Rectal smooth muscle tissue (tissue), 1 donor: ENCODE measurements around the gene PRKCZ.

Experiments used
- H3K27ac ChIP-seq: one replicate; pipeline ENCODE4 v1.7.0; 2013; ENCODE audit warnings: low read depth, low read length, inconsistent platforms
- H3K27me3 ChIP-seq: one replicate; pipeline ENCODE4 v1.7.0; 2013; ENCODE audit warnings: low read length; ENCODE audit not compliant: control insufficient read depth, insufficient read depth
- H3K36me3 ChIP-seq: one replicate; pipeline ENCODE4 v1.7.0; 2013; ENCODE audit warnings: low read length; ENCODE audit not compliant: control insufficient read depth, insufficient read depth
- H3K4me1 ChIP-seq: one replicate; pipeline ENCODE4 v1.7.0; 2013; ENCODE audit warnings: low read length; ENCODE audit not compliant: control insufficient read depth, insufficient read depth
- H3K4me3 ChIP-seq: one replicate; pipeline ENCODE4 v1.7.0; 2013; ENCODE audit warnings: low read length
- H3K9ac ChIP-seq: one replicate; pipeline ENCODE4 v1.7.0; 2013; ENCODE audit warnings: low read length

The PRKCZ gene

DNA sequence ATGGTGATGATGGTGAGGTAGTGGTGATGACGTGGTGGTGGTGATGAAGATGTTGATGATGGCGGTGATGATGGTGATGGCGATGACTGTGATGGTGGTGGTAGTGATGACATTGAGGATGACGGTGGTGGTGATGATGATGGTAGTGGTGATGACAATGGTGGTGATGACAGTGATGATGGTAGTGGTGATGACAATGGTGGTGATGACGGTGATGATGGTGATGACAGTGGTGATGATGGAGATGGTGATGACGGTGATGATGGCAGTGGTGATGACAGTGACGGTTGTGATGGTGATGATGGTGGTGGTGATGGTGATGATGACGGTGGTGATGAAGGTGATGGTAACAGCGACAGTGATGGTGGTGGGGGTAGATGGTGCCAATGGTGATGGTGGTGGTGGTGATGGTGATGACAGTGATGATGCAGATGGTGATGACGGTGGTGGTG, 105.0 kb downstream of the PRKCZ start:
- H3K27ac ChIP-seq, result no peak overlapping the region
- H3K36me3 ChIP-seq, result no peaks in the 10 kb centered on the region
- no peak overlapping the region for H3K9ac ChIP-seq
- no peaks in the 10 kb centered on the region for H3K27me3 ChIP-seq
- H3K4me3 ChIP-seq, result no peak overlapping the region
- no peaks in the 10 kb centered on the region for H3K4me1 ChIP-seq

DNA sequence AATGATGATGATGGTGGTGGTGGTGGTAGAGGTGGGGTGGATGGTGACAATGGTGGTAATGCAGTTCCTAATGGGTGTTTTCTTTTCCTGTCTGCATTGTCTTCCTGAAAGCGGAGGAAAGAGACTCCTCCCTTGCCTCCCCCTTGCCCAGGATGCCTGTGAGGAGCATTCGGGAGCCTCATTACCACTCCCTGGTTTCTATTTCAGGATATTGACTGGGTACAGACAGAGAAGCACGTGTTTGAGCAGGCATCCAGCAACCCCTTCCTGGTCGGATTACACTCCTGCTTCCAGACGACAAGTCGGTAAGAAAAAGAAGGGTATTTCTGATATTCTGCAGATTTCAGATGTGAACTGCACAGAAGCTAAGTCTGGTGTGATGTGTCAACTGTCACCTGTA, 105.6 kb downstream of the PRKCZ start:
- H3K4me3 ChIP-seq, result no peak overlapping the region
- H3K27me3 ChIP-seq, result no peaks in the 10 kb centered on the region
- no peak overlapping the region for H3K27ac ChIP-seq
- H3K9ac ChIP-seq, result no peak overlapping the region
- H3K4me1 ChIP-seq, result no peaks in the 10 kb centered on the region
- H3K36me3 ChIP-seq, result no peaks in the 10 kb centered on the region

DNA sequence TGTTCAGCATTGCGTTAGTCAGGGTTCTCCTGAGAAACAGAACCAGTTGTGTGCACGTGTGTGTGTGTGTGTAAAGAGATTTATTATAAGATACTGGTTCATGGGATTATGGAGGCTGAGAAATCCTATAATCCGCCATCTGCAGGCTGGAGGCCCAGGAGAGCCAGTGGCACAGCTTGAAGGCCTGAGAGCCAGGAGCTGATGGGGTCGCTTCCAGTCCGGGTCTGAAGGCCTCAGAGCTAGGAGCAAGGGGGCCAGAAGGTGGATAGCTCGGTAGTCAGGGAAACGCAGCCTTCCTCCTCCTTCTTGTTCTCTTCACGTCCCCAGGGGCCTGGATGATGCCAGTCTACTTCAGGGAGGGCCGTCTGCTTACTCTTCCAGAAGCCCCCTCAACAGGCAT, 106.7 kb downstream of the PRKCZ start:
- Histone ChIP-seq H3K36me3 (no peaks in the 10 kb centered on the region), H3K27me3 (no peaks in the 10 kb centered on the region), H3K4me1 (no peaks in the 10 kb centered on the region), H3K4me3 (no peak overlapping the region), H3K9ac (no peak overlapping the region), H3K27ac (no peak overlapping the region)

DNA sequence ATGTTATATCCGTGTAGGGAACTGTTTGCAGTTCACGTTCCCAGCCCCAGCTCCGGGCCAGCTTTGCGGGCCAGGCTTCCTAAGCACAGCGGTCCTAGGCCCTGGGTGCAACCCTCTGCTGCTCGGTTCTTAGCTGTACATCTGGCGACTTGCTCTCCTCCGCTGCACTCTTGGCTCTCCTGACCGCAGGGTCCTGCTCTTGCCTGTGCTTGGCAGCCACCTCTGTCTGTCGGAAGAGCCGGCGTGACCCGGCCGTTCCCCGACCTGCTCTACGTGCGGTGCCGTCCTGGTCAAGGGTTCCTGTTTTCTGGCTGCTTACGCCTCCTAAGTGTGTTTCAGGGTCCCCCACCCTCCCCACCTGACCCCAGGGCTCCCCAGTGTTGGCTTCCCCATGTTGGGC, 107.6 kb downstream of the PRKCZ start:
- H3K27ac ChIP-seq, result no peak overlapping the region
- no peaks in the 10 kb centered on the region for H3K27me3 ChIP-seq
- no peaks in the 10 kb centered on the region for H3K4me1 ChIP-seq
- no peak overlapping the region for H3K4me3 ChIP-seq
- H3K9ac ChIP-seq, result no peak overlapping the region
- H3K36me3 ChIP-seq, result no peaks in the 10 kb centered on the region

DNA sequence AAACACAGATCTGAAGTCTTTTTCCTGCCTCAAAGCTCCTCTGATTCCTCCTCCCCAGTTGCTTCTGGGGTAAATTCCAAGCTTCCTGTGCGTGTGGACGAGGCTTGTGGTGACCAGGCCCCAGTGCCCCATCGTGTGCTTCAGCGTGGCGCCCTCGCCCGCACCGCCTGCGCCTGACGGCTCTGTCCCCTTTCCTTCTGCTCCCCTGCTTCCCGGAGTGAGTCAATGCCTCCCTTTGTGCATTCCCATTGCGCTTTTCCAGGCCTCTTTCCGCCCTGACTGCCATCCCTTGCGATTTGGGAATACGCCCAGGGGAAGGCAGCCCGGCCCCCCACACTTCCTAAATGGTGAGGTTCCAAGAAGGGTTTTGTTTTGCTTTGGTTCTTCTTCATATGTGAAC, 108.1 kb downstream of the PRKCZ start:
- Histone ChIP-seq H3K36me3 (no peaks in the 10 kb centered on the region), H3K27ac (no peak overlapping the region), H3K27me3 (no peaks in the 10 kb centered on the region), H3K9ac (no peak overlapping the region), H3K4me3 (no peak overlapping the region), H3K4me1 (no peaks in the 10 kb centered on the region)

DNA sequence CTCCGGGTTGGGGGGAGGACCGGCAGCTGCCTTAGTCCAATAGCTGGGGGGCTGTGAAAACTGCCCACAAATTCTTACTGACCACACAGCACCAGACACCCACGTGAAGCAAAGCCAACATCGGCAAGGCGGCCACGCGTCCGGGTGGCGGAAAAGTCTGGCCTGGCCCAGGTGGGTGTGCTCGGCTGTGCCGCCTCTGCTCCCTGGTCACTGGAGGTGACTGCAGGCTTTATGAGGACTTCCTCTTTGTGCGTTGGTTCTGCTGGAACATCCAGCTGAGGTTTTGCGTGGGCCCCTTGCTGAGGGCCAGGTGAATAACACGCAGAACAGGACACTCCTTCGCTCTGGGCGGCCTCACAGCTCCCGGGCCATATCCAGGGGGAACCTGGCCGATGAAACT, 108.9 kb downstream of the PRKCZ start:
- Histone ChIP-seq H3K9ac (no peak overlapping the region), H3K4me3 (no peak overlapping the region), H3K36me3 (no peaks in the 10 kb centered on the region), H3K27ac (no peak overlapping the region), H3K4me1 (no peaks in the 10 kb centered on the region), H3K27me3 (no peaks in the 10 kb centered on the region)

DNA sequence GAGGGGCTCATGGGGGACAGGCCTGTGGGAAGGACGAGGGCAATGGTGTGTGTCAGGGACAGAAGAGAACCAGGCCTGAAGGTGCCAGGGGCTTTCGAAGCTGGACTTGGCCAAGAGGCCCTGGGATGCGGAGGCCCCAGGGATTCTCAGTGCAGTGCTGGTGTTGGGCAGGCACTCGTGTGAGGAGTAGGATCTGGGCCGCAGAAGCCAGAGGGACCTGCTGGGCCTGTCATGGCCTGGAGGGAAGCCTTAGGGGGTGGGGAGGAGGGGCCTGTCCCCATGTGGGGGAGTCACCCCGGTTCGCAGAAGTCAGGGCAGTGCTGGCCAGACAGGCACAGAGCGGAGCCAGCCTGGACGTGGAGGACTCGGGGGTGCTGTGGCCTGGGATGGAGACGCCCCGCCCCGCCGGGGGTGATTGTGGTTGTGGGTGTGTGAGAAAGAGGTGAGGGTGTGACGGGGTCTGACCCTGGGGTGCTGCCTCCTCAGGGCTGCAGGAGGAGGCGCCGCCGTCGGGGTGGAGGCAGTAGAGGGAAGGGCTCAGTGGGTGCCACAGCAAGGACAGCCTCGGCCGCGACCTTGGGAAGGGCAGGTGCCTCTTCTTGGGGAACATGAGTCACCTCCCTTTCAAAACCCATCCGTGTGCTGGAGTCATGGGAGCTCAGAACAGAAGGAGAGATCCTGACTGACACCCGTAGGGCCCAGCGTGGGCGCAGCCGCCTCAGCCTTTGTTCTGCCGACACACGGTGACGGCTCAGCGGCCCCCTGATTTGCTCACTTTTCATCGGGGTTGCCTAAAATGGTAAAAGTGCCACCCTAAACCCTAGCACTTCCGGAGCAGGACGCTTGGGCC, 110.5 kb downstream of the PRKCZ start:
- no peaks in the 10 kb centered on the region for H3K27me3 ChIP-seq
- H3K27ac ChIP-seq, result no peak overlapping the region
- H3K36me3 ChIP-seq, result no peaks in the 10 kb centered on the region

DNA sequence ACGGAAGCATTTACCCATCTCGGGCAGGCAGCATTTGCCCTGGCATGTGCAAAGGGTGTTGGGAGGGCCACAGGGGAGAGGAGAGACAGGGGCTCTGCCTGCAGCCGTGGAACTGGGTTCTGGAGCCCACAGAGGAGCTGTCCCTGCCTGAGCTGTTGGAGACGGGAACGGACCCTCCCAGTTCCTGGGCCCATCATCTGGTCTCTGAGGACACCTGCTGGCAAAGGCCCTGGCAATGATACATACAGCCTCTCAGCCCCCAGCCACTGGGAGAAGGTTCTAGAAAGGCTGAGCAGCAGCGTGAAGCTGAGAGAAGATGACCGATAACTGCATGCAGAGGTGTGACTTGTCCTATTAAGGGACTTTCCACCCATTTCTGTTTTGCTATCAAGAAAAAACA, 113.0 kb downstream of the PRKCZ start:
- H3K27ac ChIP-seq, result no peak overlapping the region
- no peaks in the 10 kb centered on the region for H3K4me1 ChIP-seq
- no peak overlapping the region for H3K4me3 ChIP-seq
- no peak overlapping the region for H3K9ac ChIP-seq
- H3K36me3 ChIP-seq, result no peaks in the 10 kb centered on the region
- no peaks in the 10 kb centered on the region for H3K27me3 ChIP-seq

More for the DNA sequence above, 110.5 kb downstream of the PRKCZ start:
- Histone ChIP-seq H3K9ac (no peak overlapping the region), H3K4me1 (no peaks in the 10 kb centered on the region), H3K4me3 (no peak overlapping the region)

DNA sequence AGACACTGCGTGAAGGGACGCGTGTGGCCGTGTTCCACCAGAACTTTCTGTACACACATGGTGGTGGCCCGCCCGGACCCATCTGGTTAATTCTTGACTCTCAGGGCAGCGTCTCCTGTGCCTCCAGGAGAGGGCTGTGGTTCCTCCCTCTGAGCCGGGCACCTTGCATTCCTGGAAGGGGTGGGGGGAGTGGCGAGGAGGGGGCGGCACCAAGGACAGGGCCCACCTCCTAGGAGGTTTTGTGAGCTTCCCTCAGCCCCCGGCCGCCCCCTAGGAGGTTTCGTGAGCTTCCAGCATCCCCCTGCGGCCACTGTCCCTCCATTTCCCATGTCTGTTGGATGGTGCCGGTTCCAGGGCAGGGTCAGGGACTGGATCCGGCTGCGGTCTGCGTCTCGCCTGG, 115.4 kb downstream of the PRKCZ start:
- H3K4me1 ChIP-seq, result no peaks in the 10 kb centered on the region
- no peak overlapping the region for H3K27ac ChIP-seq
- H3K9ac ChIP-seq, result no peak overlapping the region
- H3K4me3 ChIP-seq, result no peak overlapping the region
- no peaks in the 10 kb centered on the region for H3K36me3 ChIP-seq
- no peaks in the 10 kb centered on the region for H3K27me3 ChIP-seq

DNA sequence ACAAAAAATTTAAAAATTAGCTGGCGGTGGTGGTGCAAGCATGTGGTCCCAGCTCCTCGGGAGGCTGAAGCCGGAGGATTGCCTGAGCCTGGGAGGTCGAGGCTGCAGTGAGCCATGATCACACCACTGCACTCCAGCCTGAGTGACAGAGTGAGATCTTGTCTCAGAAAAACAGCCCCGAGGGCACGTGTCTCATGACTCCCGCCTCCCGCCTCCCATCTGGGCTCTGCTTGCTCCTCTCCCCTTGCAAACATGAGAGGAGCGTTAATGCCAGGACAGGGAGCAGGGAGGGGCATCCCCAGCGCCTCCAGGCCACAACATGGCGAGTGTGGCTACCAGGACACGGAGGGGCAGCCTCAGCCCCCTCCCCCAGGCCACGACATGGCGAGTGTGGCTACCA, 116.0 kb downstream of the PRKCZ start:
- Histone ChIP-seq H3K9ac (no peak overlapping the region), H3K27ac (no peak overlapping the region), H3K4me3 (no peak overlapping the region), H3K27me3 (no peaks in the 10 kb centered on the region), H3K4me1 (no peaks in the 10 kb centered on the region), H3K36me3 (no peaks in the 10 kb centered on the region)

DNA sequence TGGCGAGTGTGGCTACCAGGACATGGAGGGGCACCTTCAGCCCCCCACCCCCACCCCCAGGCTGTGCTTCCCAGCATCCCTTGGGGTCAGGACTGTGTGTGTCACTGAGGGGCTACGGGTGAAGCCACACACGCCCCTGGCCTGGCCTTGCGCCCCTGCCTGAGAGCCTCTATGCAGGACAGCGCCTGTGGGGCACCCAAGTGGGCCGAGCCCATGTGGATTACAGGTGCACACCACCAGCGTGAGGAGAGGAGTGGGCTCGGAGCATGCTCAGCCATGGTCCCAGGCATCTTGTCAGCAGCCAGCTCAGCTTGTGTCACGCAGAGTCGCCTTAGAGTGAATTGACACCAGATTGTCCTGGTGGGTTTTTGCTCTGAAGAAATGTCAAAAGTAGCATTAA, 116.5 kb downstream of the PRKCZ start:
- peaks cover 2% of the 10 kb centered on the region for H3K36me3 ChIP-seq
- no peak overlapping the region for H3K27ac ChIP-seq
- H3K27me3 ChIP-seq, result no peaks in the 10 kb centered on the region
- H3K4me1 ChIP-seq, result no peaks in the 10 kb centered on the region
- H3K4me3 ChIP-seq, result no peak overlapping the region
- H3K9ac ChIP-seq, result no peak overlapping the region

DNA sequence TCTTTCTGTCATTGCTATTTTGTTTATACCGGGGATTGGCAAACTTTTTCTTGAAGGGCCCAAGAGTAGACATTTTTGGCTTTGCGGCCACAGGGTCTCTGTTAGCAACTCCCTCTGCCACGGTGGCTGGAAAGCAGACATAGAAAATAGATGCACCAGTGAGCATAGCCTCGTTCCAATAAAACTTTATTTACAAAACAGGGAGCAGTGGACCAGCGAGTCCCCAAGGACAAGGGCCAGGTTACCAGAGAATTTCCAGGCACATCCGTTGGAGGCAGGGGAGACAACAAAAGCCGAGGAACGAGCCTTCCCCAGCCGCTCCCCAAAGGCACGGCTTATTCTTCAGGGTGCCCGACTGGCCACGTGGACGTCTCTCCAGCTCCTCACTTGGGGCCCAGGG, 117.9 kb downstream of the PRKCZ start:
- Histone ChIP-seq H3K27me3 (no peaks in the 10 kb centered on the region), H3K9ac (no peak overlapping the region), H3K27ac (no peak overlapping the region), H3K4me1 (no peaks in the 10 kb centered on the region), H3K36me3 (peaks cover 4% of the 10 kb centered on the region), H3K4me3 (no peak overlapping the region)

DNA sequence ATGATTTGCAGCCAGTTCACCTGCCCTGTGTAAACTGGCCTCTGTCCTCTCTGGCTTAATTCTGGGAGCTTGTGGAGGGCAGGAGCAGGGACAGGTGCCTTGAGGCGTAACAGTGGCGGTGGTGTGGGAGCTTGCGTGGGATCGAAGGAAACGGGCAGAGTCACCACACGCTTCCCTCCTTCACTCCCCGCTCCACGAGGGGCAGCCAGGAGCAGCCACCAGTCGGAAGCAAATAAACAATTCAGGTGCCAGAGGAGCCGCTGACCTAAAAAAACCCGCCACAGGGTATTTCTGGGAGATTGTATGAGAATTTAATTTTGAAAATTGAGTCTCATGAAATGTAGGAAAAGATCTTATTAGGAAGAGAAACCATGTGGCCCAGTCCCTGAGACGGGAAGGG, 118.3 kb downstream of the PRKCZ start:
- no peak overlapping the region for H3K27ac ChIP-seq
- no peak overlapping the region for H3K9ac ChIP-seq
- no peaks in the 10 kb centered on the region for H3K4me1 ChIP-seq
- no peaks in the 10 kb centered on the region for H3K27me3 ChIP-seq
- no peak overlapping the region for H3K4me3 ChIP-seq
- H3K36me3 ChIP-seq, result peaks cover 4% of the 10 kb centered on the region
